ENCODE data around the gene NSMF. TPM values are rescaled to one million over a fixed set of nuclear protein-coding genes. Genes with fewer than 3 reads are reported as not detected.
"Not testable (repeated sequence)": the region's sequence is repeated elsewhere in the genome, so short reads cannot be mapped to it uniquely, and the experiment has no call there.

The NSMF gene
- total RNA-seq, 1 donor from 2014 or later: 68.6 TPM

DNA sequence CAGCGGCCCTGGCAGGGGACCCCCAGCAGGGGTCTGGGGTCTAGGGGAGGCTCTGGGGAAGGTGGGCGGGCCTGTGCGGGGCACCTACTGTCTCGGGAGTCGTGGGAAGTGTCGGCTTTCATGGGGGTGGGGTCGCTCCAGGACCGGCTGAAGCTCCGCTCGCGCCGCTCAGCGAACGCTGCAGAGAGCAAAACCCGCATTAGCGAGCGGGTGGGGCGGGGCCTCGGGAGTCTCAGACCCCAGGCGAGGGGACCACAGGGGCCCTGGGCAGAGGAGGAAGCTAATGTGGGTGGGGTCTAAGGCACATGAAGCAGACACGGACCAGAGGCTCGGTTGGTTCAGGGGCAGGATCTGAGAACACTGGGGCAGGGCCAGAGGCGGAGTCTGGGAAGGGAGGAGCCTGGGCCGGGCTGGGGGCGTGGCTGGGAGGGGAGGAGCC, 5.5 kb downstream of the NSMF start:
- Mint-ChIP-seq H3K4me3 (peak overlapping the region; percentile 61), H3K9me3 (no peaks in the 10 kb centered on the region), H3K36me3 (ENCODE audit: low read depth) (peaks cover 34% of the 10 kb centered on the region), H3K27ac (no peak overlapping the region), H3K4me1 (peaks cover 25% of the 10 kb centered on the region), H3K27me3 (no peaks in the 10 kb centered on the region)
- intact Hi-C loops (cut with micrococcal nuclease): loop anchor here (5.0 to 10.0 kb wide), 2 partner anchors 659 to 971 kb away; partner anchors contain the start of genes CCDC183, SEC16A and TMEM141
- peak; percentile 90 for DNase-seq

DNA sequence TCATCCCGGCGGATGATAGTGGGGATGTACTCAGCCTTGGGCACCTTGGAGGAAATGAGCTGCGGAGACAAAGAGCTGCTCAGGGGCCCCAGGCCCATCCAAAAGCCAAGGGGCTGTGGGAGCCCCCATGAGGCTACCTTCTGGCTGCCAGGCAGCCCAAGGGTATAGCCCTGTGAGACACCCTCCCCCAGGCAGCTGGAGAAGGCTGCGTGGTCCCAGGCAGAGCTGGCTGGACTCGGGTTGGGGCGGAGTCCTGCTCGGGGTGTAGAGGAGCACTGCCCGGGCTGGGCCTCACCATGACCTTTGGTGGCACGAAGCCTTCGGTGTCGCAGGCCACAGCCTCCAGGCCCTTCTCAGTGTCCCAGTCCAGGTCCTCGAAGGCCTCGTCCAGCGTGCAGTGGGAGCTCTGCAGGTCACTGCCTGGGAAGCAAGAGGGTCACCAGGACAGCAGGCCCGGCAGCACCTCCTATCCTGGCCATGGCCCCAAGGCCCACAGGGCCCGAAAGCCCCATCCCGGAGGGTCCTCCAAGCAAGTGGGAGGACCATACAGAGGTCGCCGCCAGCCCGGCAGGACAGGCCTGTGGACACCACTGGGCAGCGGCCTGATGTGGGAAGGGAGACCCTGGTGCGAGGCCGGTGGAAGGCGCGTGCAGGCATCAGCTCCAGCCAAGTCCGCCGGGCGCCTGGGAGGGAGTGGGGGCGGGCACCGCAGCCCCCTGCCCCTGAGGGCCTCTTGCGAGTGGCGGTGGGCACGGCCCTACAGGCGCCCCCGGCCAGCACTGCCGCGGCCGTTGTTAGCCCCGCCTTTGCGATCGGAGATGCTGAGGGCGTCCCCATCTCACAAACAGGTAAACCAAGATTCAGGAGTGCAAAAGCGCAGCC, 6.1 kb downstream of the NSMF start:
- Mint-ChIP-seq H3K36me3 (ENCODE audit: low read depth) (peaks cover 34% of the 10 kb centered on the region), H3K9me3 (no peaks in the 10 kb centered on the region), H3K27me3 (no peaks in the 10 kb centered on the region), H3K4me1 (peaks cover 25% of the 10 kb centered on the region), H3K27ac (no peak overlapping the region), H3K4me3 (no peak overlapping the region)
- DNase-seq: peak; percentile 62
- intact Hi-C loops (cut with micrococcal nuclease): loop anchor here (5.0 to 10.0 kb wide), 2 partner anchors 658 to 971 kb away; partner anchors contain the start of genes CCDC183, SEC16A and TMEM141

DNA sequence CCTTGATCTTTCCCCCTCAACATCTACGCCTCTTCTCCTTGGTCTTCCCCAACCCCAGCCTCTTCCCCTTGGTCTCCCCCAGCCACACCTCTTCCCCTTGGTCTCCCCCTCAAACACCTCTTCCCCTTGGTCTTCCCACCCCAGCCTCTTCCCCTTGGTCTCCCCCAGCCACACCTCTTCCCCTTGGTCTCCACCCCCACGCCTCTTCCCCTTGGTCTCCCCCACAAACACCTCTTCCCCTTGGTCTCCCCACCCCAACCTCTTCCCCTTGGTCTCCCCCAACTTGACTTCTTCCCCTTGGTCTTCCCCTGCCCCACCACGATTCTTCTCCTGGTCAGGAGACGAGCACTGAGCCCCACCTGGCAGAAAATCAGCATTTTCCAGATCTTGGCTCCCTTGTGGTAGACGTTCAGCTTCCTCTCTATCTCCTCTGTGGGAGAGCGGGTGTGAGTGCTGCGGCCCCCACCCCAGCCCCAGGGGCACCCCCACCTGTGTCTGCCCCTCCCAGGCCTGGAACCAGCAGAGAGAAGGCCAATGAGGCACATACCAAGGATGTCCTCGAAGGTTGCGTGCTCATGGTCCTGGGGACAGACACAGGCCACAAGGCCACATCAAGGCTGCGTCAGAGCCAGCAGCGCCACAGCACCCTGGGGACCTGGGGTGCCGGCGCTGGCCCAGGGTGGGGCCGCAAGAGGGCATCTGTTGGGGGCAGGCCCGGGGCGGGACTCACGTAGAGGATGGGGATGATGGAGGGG, 7.0 kb downstream of the NSMF start:
- peak; percentile 58 for DNase-seq
- H3K36me3 Mint-ChIP-seq (ENCODE audit: low read depth): peaks cover 34% of the 10 kb centered on the region
- peak overlapping the region; percentile 52 for H3K4me3 Mint-ChIP-seq
- intact Hi-C loops (cut with micrococcal nuclease): loop anchor here (5.0 to 10.0 kb wide), 2 partner anchors 657 to 970 kb away; partner anchors contain the start of genes CCDC183, SEC16A and TMEM141
- no peaks in the 10 kb centered on the region for H3K27me3 Mint-ChIP-seq
- H3K27ac Mint-ChIP-seq: peak overlapping the region; percentile 19
- H3K4me1 Mint-ChIP-seq: peaks cover 25% of the 10 kb centered on the region
- H3K9me3 Mint-ChIP-seq: no peaks in the 10 kb centered on the region

DNA sequence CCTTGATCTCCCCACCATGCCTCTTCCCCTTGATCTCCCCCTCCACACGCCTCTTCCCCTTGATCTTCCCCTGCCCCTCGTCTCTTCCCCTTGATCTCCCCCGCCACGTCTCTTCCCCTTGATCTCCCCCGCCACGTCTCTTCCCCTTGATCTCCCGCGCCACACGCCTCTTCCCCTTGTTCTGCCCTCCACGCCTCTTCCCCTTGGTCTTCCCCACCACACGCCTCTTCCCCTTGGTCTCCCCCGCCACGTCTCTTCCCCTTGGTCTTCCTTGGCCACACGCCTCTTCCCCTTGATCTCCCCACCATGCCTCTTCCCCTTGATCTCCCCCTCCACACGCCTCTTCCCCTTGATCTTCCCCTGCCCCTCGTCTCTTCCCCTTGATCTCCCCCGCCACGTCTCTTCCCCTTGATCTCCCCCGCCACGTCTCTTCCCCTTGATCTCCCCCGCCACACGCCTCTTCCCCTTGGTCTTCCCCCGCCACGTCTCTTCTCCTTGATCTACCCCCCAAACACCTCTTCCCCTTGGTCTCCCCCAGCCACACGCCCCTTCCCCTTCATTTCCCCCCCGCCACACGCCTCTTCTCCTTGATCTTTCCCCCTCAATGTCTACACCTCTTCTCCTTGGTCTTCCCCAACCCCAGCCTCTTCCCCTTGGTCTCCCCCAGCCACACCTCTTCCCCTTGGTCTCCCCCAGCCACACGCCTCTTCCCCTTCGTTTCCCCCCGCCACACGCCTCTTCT, 7.7 kb downstream of the NSMF start:
- intact Hi-C loops (cut with micrococcal nuclease): loop anchor here (5.0 to 10.0 kb wide), 2 partner anchors 657 to 969 kb away; partner anchors contain the start of genes CCDC183, SEC16A and TMEM141
- DNase-seq, H3K27me3 Mint-ChIP-seq, H3K4me3 Mint-ChIP-seq, H3K27ac Mint-ChIP-seq, H3K9me3 Mint-ChIP-seq: not testable (repeated sequence)
- H3K36me3 Mint-ChIP-seq (ENCODE audit: low read depth): peaks cover 31% of the 10 kb centered on the region
- H3K4me1 Mint-ChIP-seq: peaks cover 21% of the 10 kb centered on the region

DNA sequence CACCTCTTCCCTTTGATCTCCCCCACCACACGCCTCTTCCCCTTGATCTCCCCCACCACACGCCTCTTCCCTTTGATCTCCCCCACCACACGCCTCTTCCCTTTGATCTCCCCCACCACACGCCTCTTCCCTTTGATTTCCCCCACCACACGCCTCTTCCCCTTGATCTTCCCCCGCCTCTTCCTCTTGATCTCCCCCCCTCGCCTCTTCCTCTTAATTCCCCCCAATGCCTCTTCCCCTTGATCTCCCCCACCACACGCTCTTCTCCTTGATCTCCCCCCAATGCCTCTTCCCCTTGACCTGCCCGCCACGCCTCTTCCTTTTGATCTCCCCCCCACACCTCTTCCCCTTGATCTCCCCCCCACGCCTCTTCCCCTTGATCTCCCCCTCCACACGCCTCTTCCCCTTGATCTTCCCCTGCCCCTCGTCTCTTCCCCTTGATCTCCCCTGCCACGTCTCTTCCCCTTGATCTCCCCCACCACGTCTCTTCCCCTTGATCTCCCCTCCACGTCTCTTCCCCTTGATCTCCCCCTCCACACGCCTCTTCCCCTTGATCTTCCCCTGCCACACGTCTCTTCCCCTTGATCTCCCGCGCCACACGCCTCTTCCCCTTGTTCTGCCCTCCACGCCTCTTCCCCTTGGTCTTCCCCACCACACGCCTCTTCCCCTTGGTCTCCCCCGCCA, 8.5 kb downstream of the NSMF start:
- H3K27ac Mint-ChIP-seq, H3K9me3 Mint-ChIP-seq, H3K4me3 Mint-ChIP-seq, H3K27me3 Mint-ChIP-seq: not testable (repeated sequence)
- H3K4me1 Mint-ChIP-seq: peaks cover 19% of the 10 kb centered on the region
- peak; percentile 71 for DNase-seq
- H3K36me3 Mint-ChIP-seq (ENCODE audit: low read depth): peaks cover 28% of the 10 kb centered on the region
- intact Hi-C loops (cut with micrococcal nuclease): loop anchor here (5.0 to 10.0 kb wide), 2 partner anchors 656 to 968 kb away; partner anchors contain the start of genes CCDC183, SEC16A and TMEM141

DNA sequence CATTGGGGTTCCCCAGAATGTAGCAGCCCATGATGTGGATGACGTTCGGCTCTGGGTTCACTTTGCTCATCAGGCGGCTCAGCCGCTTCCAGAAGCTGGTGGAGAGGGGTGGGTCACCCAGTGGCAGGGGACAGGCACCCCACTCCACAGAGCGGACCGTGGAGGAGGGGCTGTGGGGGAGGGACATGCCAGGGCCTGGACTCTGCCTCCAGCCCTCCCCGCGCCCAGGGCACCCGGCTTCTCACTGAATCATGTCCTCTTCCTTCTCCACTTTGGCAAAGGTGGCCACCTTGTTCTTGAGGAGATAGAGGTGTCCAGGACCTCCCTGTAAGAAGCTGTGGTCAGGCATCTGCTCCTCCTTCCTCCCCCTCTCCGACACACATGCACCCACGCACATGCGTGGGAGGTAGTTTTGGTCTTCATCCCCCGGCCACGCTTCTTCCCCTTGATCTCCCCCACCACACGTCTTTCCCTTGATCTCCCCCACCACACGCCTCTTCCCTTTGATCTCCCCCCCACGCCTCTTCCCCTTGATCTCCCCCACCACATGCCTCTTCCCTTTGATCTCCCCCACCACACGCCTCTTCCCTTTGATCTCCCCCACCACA, 9.1 kb downstream of the NSMF start:
- Mint-ChIP-seq H3K36me3 (ENCODE audit: low read depth) (peaks cover 27% of the 10 kb centered on the region), H3K4me3 (no peak overlapping the region), H3K4me1 (peaks cover 22% of the 10 kb centered on the region), H3K9me3 (no peaks in the 10 kb centered on the region), H3K27me3 (no peaks in the 10 kb centered on the region), H3K27ac (peak overlapping the region; percentile 48)
- intact Hi-C loops (cut with micrococcal nuclease): loop anchor here (5.0 to 10.0 kb wide), 2 partner anchors 655 to 968 kb away; partner anchors contain the start of genes CCDC183, SEC16A and TMEM141
- peak; percentile 79 for DNase-seq

DNA sequence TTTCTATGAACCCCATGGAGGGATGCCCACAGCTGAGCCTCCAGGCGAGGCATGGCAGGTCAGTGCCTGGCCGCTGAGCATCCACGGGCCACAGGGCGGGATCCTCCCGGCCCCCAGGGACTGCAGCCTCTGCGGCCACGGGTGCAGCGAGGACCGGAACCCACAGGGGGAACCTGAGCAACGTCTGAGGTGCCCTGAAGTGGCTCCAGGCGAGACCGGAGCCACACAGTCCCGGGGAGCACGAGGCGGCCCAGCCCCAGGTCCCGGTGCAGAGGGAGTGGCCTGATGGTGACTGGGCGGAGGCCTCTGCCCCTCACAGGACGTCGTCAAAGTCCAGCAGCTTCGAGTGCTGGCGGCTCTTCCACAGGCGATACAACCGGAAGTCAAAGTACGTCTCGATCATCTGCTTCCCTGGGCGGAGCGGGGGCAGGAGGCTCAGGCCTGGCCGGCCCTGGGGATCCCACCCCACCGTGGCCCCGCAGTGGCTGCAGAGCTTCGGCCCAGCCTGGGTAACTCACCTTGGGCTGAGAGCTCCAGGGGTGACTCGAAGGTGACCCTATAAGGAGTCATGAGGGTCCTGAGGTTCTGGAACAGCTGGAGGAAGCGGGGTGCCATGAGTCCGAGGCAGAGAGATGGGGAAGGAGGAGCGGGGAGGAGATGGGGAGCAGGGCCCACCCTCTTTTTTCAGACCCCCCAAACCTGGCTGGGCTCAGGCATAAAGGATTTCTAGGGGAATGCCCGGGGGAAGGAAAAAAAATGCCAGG, 9.9 kb downstream of the NSMF start:
- Mint-ChIP-seq H3K27me3 (no peaks in the 10 kb centered on the region), H3K9me3 (no peaks in the 10 kb centered on the region), H3K4me3 (no peak overlapping the region), H3K36me3 (ENCODE audit: low read depth) (peaks cover 24% of the 10 kb centered on the region), H3K4me1 (peaks cover 18% of the 10 kb centered on the region), H3K27ac (no peak overlapping the region)
- DNase-seq: no peak
- intact Hi-C loops (cut with micrococcal nuclease): no loop called here

DNA sequence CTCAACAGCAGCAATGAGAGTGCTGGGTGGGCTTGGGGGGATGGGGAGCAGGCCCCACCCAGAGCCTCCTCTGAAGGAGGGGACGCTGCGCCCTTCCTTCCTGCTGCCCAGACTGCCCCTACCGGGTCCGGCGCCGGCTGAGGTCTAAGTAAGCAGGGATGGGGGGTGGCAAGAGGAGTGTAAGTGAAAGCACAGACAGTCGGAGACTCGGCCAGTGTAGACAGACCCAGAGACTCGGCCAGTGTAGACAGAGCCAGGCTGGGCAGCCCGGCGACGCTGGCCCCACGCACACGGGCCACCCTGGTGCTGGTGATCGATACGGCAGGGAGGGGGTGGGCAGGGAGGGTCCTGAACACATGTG, 10.6 kb downstream of the NSMF start:
- Mint-ChIP-seq H3K36me3 (ENCODE audit: low read depth) (peaks cover 21% of the 10 kb centered on the region), H3K9me3 (no peaks in the 10 kb centered on the region), H3K4me3 (no peak overlapping the region), H3K27me3 (peaks cover 3% of the 10 kb centered on the region), H3K27ac (no peak overlapping the region), H3K4me1 (peaks cover 16% of the 10 kb centered on the region)
- intact Hi-C loops (cut with micrococcal nuclease): no loop called here
- no peak for DNase-seq

DNA sequence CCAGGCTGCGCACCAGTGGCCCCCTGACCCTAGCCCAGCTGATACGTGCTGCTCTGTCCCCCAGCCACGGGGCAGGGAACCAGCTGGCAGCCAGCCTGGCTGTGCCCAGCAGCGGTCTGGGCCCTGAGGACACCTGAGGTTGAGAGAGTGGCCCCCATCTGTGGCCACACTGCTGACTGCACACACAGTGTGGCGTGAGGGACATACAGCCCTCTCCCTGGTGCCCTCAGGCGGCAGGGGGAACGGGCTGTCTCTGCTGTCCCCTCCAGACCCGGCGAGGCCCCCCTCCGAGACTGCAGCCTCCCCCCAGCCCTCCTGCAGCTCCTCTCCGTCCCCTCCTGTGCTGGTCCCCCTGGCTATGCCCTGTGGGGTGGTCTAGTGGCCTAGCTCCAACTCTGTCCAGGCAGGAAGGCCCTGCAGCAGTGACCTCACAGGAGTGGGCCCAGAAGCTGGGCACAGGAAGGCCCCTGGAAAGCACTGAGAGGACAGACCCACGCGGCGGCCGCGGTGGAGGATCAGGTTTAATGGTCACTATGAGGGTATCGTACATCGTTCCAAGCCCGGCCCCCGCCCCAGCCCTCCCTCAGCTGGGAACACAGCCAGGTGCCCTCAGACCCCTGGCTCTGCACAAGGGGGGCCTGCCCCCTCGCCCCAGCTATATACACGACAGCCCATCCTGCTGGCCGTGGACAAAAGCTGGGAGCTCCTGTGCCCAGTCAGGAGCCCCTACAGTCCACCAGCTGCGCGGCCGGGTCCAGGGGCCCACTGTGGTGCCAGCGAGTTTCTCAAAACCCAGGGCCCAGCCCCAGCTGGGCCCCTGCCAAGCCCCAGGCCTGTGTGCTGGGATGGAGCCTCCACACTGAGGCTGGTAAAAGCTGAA, 11.2 kb downstream of the NSMF start:
- H3K36me3 Mint-ChIP-seq (ENCODE audit: low read depth): peaks cover 20% of the 10 kb centered on the region
- DNase-seq: no peak
- H3K4me3 Mint-ChIP-seq: no peak overlapping the region
- H3K4me1 Mint-ChIP-seq: peaks cover 16% of the 10 kb centered on the region
- no peaks in the 10 kb centered on the region for H3K9me3 Mint-ChIP-seq
- intact Hi-C loops (cut with micrococcal nuclease): no loop called here
- H3K27ac Mint-ChIP-seq: no peak overlapping the region
- peaks cover 5% of the 10 kb centered on the region for H3K27me3 Mint-ChIP-seq

DNA sequence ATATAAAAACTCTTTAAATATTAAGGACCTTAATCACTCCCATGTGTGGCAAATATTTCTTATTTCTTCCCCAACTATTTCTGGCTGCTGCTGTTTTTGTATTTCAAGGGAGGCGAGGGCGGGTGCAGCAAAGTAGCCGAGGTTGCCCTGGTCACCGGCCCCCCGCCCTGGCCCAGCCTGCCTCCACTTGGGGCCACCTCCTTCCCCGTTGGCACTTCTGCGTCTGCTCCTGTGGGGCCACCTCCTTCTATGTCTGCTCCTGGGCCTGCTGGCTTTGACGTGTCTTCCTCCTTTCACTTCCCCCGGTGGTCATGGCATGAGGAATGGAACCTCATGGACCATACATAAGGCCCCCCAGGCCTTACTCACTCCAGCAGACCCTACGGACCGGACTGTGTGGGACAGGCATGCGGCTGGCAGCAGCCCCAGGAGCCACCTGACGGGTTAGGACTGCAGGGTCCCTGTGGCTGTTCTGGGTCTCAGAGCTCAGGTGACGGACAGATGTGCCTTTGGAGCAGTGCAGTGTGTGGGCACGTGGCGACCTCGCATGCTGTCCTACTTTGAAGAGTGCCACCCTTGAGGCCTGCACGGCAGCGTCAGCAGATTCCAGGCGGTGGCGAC, 12.2 kb downstream of the NSMF start:
- no peak for DNase-seq
- Mint-ChIP-seq H3K27ac (peak overlapping the region; percentile 29), H3K4me3 (no peak overlapping the region), H3K27me3 (peaks cover 11% of the 10 kb centered on the region), H3K4me1 (peaks cover 14% of the 10 kb centered on the region), H3K36me3 (ENCODE audit: low read depth) (peaks cover 13% of the 10 kb centered on the region), H3K9me3 (no peaks in the 10 kb centered on the region)
- intact Hi-C loops (cut with micrococcal nuclease): no loop called here

DNA sequence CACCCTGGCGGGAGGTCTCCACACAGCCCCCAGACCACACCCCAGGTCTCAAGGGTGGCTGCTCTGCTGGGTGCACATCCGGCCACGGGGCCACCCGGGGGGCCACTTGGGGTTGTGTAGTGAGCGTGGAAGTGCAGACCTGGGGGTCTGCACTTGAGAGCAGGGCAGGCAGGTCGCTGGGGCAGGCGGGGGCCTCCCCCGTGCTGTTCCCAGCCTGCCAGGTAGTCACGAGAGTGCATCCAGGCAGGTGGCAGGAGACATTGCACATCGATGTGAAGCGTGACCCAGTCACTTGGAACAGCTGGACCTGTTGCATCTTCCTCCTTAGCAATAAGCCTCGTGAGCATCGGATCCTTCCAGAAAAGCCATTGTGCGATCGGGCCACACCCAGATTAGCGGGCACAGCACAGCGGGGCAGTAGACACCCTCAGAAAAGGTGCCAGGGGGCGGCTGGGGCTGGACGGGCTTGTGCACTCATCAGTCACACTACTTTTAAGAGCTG, 13.2 kb downstream of the NSMF start:
- Mint-ChIP-seq H3K4me3 (no peak overlapping the region), H3K9me3 (no peaks in the 10 kb centered on the region), H3K27me3 (peaks cover 13% of the 10 kb centered on the region), H3K36me3 (ENCODE audit: low read depth) (peaks cover 13% of the 10 kb centered on the region), H3K4me1 (peaks cover 13% of the 10 kb centered on the region), H3K27ac (no peak overlapping the region)
- no peak for DNase-seq
- intact Hi-C loops (cut with micrococcal nuclease): loop anchor here (2.0 kb wide), 1 partner anchor 23 kb away; the partner anchor contains the start of genes EXD3 and NOXA1

Measured in activated CD4-positive, alpha-beta T cell treated with anti-CD3 and anti-CD28 coated beads, Interleukin-2, amount 10 ng/mL, durations not matched to agents 24 days and 14 days (primary cell).